ENCODE measurements around the gene COL3A1. TPM values are rescaled to one million over a fixed set of nuclear protein-coding genes. Genes with fewer than 3 reads are reported as not detected.

The COL3A1 gene
- total RNA-seq, 1 donor from 2014 or later: not detected

DNA sequence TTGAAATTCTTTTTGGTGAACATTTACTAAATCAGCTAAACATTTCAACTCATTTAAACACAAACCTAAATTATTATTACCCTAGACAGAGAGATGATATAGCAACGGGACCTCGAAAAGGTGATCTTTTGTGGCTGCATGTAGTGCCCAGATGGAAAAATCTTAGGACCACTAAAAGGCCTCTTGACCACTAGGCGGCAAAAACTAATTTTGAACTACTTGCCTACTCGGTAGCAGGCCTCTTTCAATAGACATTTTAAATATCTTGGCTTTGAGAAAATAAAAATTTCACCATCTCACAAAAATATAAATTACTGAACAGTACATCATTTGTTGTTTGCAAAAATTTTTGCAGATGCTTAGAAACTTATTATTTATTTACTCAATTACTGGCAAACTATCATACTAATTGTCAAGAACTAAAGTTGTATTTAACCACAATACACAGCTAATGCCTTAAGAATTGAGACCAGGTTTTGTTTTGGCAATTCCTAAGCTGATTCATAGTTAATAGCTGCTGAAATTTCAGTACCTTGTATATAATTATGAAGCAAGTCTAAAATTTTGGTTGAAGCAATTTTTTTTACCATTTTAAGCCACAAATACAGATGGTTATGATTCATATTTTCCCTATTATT, 9.4 kb downstream of the COL3A1 start:
- intact Hi-C loops (cut with micrococcal nuclease): loop anchor here (1.0 kb wide), 1 partner anchor 459 kb away; no protein-coding TSS in a partner anchor
- DNase-seq: no peak
- no peak overlapping the region for H3K4me3 Mint-ChIP-seq
- no peaks in the 10 kb centered on the region for H3K9me3 Mint-ChIP-seq
- peaks cover 7% of the 10 kb centered on the region for H3K4me1 Mint-ChIP-seq
- H3K27me3 Mint-ChIP-seq: no peaks in the 10 kb centered on the region
- no peaks in the 10 kb centered on the region for H3K36me3 Mint-ChIP-seq (ENCODE audit: low read depth)
- no peak overlapping the region for H3K27ac Mint-ChIP-seq

DNA sequence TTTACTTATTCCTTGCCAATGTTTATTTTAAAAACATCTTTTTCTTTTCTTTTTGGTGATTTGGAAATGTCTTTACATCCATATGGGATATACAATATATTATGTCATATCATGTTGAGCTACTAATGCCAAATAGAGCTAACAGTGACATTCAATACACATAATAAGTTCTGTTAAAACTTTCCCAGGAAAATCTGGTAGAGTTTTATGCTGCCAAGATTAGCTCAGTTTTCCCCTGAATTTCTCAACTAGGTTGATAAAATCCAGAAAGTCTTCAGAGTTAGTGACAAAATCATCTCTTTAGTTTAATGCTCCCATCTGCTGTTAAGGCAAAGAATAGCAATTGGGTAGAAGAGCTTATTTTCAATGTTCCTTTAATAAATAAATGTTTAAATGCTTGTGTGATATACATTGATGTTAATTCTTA, 9.9 kb downstream of the COL3A1 start:
- intact Hi-C loops (cut with micrococcal nuclease): loop anchor here (1.0 kb wide), 1 partner anchor 460 kb away; no protein-coding TSS in a partner anchor
- H3K9me3 Mint-ChIP-seq: no peaks in the 10 kb centered on the region
- peaks cover 4% of the 10 kb centered on the region for H3K4me1 Mint-ChIP-seq
- no peaks in the 10 kb centered on the region for H3K27me3 Mint-ChIP-seq
- no peaks in the 10 kb centered on the region for H3K36me3 Mint-ChIP-seq (ENCODE audit: low read depth)
- DNase-seq: no peak
- H3K27ac Mint-ChIP-seq: no peak overlapping the region
- no peak overlapping the region for H3K4me3 Mint-ChIP-seq

DNA sequence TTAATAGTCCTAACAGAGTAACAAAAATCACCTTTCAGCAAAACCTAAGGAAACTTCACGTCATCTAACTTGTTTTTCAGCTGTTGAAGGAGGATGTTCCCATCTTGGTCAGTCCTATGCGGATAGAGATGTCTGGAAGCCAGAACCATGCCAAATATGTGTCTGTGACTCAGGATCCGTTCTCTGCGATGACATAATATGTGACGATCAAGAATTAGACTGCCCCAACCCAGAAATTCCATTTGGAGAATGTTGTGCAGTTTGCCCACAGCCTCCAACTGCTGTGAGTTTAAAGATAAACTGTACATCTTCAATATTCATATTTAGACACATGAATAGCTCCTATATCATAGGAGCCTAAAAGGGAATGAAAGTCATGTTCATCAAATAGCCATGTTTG, 10.5 kb downstream of the COL3A1 start:
- Mint-ChIP-seq H3K27me3 (no peaks in the 10 kb centered on the region), H3K36me3 (ENCODE audit: low read depth) (no peaks in the 10 kb centered on the region), H3K4me3 (no peak overlapping the region), H3K27ac (no peak overlapping the region), H3K9me3 (no peaks in the 10 kb centered on the region), H3K4me1 (no peaks in the 10 kb centered on the region)
- DNase-seq: no peak
- intact Hi-C loops (cut with micrococcal nuclease): loop anchor here (1.0 kb wide), 1 partner anchor 460 kb away; no protein-coding TSS in a partner anchor

DNA sequence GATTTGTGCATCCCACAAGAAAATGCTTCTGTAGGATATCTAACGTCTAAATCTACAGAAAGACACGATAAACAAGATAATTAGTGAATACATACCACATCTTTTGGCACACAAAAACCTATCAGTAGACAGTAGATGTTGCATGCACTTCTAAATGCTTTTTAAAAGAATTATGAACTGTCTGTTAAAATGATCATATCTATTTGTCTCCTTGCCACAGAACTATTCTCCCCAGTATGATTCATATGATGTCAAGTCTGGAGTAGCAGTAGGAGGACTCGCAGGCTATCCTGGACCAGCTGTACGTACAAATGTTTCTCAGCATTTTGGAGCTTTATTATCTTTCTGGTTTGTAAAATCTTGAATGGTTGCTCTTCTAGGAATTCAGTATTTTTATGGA, 12.7 kb downstream of the COL3A1 start:
- no peaks in the 10 kb centered on the region for H3K36me3 Mint-ChIP-seq (ENCODE audit: low read depth)
- H3K9me3 Mint-ChIP-seq: no peaks in the 10 kb centered on the region
- H3K4me1 Mint-ChIP-seq: no peaks in the 10 kb centered on the region
- no peaks in the 10 kb centered on the region for H3K27me3 Mint-ChIP-seq
- no peak overlapping the region for H3K27ac Mint-ChIP-seq
- H3K4me3 Mint-ChIP-seq: no peak overlapping the region
- intact Hi-C loops (cut with micrococcal nuclease): no loop called here
- no peak for DNase-seq

DNA sequence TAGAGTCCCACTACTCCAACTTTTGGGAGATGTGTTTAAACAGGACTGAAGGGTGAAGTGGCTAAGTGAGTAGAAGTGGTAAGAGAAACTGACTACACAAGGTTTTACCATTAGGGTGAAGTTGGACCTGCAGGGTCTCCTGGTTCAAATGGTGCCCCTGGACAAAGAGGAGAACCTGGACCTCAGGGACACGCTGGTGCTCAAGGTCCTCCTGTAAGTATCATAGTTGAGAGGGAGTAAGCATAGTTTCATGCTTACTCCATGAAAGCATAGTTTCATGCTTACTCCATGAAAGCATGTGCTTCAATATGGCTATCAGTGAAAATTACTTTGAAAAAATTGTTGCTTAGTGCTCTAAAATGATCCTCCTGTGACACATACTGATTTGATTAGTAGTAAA, 19.1 kb downstream of the COL3A1 start:
- Mint-ChIP-seq H3K4me3 (no peak overlapping the region), H3K27ac (no peak overlapping the region), H3K27me3 (no peaks in the 10 kb centered on the region), H3K4me1 (no peaks in the 10 kb centered on the region), H3K36me3 (ENCODE audit: low read depth) (no peaks in the 10 kb centered on the region), H3K9me3 (no peaks in the 10 kb centered on the region)
- intact Hi-C loops (cut with micrococcal nuclease): no loop called here
- no peak for DNase-seq

DNA sequence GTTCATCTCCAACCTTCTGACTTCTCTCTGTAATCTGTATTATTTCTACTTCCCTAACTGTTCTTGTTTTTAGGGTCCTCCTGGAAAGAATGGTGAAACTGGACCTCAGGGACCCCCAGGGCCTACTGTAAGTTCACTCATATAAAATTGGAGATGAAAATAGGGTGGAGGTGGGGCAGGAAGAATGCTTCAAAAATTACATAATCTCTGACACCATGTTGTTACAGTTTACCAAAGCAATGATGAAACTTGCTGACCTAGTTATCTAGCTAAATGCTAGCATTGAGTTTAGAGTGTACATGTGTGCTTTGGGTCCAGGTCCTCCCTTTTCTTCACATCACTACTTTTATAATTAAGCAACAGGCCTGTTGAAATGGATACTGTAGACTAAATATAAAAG, 23.1 kb downstream of the COL3A1 start:
- intact Hi-C loops (cut with micrococcal nuclease): no loop called here
- Mint-ChIP-seq H3K27ac (no peak overlapping the region), H3K27me3 (no peaks in the 10 kb centered on the region), H3K4me1 (peaks cover 2% of the 10 kb centered on the region), H3K9me3 (no peaks in the 10 kb centered on the region), H3K36me3 (ENCODE audit: low read depth) (no peaks in the 10 kb centered on the region), H3K4me3 (no peak overlapping the region)
- DNase-seq: no peak

DNA sequence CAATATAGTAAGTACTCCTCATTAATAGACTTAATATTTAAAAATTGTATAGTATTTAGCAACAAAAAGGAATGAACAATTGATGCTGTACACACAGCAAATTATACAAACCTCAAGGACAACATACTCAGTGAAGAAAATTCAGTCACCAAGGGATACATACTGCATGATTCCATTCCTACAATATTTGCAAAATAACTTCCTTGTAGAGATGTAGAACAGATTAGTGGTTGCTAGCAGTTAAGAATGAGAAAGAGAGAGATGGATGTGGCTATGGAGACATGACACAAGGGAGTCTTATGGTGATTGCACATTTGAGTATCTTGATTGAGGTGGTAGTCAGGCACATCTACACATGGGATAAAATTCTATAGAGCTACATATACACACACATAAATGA, 26.0 kb downstream of the COL3A1 start:
- Mint-ChIP-seq H3K4me1 (peaks cover 3% of the 10 kb centered on the region), H3K36me3 (ENCODE audit: low read depth) (no peaks in the 10 kb centered on the region), H3K27ac (no peak overlapping the region), H3K9me3 (no peaks in the 10 kb centered on the region), H3K4me3 (no peak overlapping the region), H3K27me3 (no peaks in the 10 kb centered on the region)
- intact Hi-C loops (cut with micrococcal nuclease): no loop called here
- DNase-seq: no peak

DNA sequence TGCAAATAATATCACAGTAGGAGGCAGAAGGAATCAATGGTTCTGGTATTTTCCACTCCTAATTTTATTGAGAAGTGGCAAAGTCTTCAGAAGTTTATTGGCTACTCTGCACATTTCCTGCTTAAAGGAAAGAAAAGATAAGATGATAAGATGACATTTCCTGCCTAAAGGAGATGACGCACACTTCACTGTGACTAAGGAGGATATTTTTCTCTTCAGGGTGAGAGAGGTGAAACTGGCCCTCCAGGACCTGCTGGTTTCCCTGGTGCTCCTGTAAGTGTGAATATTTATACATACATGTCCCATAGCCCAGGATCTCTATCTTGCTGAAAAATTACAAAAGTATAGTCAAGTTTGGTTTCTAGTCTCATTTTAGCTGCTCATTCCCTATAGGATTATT, 27.9 kb downstream of the COL3A1 start:
- Mint-ChIP-seq H3K27me3 (no peaks in the 10 kb centered on the region), H3K27ac (no peak overlapping the region), H3K36me3 (ENCODE audit: low read depth) (no peaks in the 10 kb centered on the region), H3K4me3 (no peak overlapping the region), H3K4me1 (peaks cover 3% of the 10 kb centered on the region), H3K9me3 (no peaks in the 10 kb centered on the region)
- DNase-seq: no peak
- intact Hi-C loops (cut with micrococcal nuclease): no loop called here

DNA sequence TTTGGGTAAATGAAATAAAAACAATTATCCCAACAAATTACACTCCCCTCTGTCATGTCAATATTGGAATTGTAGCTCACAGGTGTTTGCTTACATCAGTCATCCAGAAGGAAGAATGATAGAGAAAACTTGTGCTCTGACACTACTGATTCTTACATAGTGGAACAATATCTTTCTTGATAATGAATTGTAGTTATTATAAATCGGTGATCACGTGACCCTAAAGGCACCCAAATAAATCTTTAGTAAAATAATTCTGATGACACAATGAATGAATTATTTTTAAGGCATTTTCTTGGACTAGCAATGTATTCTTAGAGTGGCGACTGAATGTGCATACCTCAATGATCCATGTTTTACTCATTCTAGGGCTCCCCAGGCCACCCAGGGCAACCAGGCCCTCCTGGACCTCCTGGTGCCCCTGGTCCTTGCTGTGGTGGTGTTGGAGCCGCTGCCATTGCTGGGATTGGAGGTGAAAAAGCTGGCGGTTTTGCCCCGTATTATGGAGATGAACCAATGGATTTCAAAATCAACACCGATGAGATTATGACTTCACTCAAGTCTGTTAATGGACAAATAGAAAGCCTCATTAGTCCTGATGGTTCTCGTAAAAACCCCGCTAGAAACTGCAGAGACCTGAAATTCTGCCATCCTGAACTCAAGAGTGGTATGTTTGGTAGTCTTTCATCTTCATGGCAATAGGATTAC, 34.5 kb downstream of the COL3A1 start:
- no peak for DNase-seq
- no peaks in the 10 kb centered on the region for H3K9me3 Mint-ChIP-seq
- H3K4me1 Mint-ChIP-seq: no peaks in the 10 kb centered on the region
- H3K4me3 Mint-ChIP-seq: no peak overlapping the region
- H3K27me3 Mint-ChIP-seq: no peaks in the 10 kb centered on the region
- intact Hi-C loops (cut with micrococcal nuclease): no loop called here
- no peaks in the 10 kb centered on the region for H3K36me3 Mint-ChIP-seq (ENCODE audit: low read depth)
- H3K27ac Mint-ChIP-seq: no peak overlapping the region

DNA sequence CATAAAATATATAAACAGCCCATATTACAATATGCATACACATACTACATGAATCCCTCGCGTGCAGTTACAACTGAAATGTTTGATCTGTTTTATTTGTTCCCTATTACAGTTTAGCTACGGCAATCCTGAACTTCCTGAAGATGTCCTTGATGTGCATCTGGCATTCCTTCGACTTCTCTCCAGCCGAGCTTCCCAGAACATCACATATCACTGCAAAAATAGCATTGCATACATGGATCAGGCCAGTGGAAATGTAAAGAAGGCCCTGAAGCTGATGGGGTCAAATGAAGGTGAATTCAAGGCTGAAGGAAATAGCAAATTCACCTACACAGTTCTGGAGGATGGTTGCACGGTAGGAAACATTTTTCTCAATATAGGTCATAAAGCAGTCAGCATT, 36.4 kb downstream of the COL3A1 start:
- no peak for DNase-seq
- Mint-ChIP-seq H3K27me3 (no peaks in the 10 kb centered on the region), H3K36me3 (ENCODE audit: low read depth) (no peaks in the 10 kb centered on the region), H3K4me3 (no peak overlapping the region), H3K27ac (no peak overlapping the region), H3K4me1 (no peaks in the 10 kb centered on the region), H3K9me3 (no peaks in the 10 kb centered on the region)
- intact Hi-C loops (cut with micrococcal nuclease): no loop called here

DNA sequence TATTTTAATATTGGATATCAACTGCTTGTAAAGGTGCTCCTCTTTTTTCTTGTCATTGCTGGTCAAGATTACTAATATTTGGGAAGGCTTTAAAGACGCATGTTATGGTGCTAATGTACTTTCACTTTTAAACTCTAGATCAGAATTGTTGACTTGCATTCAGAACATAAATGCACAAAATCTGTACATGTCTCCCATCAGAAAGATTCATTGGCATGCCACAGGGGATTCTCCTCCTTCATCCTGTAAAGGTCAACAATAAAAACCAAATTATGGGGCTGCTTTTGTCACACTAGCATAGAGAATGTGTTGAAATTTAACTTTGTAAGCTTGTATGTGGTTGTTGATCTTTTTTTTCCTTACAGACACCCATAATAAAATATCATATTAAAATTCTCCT, 38.2 kb downstream of the COL3A1 start:
- Mint-ChIP-seq H3K27me3 (no peaks in the 10 kb centered on the region), H3K4me3 (no peak overlapping the region), H3K9me3 (no peaks in the 10 kb centered on the region), H3K36me3 (ENCODE audit: low read depth) (no peaks in the 10 kb centered on the region), H3K27ac (no peak overlapping the region), H3K4me1 (no peaks in the 10 kb centered on the region)
- intact Hi-C loops (cut with micrococcal nuclease): no loop called here
- DNase-seq: no peak

DNA sequence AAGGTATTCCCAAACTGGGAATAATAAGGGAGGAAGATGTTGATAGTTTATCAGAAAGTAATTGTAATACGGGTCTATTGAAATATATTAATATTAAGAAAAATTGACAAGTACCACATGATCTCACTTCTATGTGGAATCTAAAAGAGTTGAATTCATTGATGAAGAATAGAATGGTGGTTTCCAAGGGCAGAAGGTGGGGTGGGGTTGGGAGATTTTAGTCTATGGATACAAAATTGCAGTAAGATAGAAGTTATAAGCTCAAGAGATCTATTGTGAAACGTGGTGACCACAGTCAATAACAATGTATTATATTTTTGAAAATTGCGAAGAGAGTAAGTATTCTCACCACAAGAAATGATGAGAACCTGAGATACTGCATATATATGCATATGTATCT, 38.9 kb downstream of the COL3A1 start:
- Mint-ChIP-seq H3K9me3 (no peaks in the 10 kb centered on the region), H3K27me3 (no peaks in the 10 kb centered on the region), H3K4me1 (no peaks in the 10 kb centered on the region), H3K27ac (no peak overlapping the region), H3K4me3 (no peak overlapping the region), H3K36me3 (ENCODE audit: low read depth) (no peaks in the 10 kb centered on the region)
- intact Hi-C loops (cut with micrococcal nuclease): no loop called here
- DNase-seq: no peak

DNA sequence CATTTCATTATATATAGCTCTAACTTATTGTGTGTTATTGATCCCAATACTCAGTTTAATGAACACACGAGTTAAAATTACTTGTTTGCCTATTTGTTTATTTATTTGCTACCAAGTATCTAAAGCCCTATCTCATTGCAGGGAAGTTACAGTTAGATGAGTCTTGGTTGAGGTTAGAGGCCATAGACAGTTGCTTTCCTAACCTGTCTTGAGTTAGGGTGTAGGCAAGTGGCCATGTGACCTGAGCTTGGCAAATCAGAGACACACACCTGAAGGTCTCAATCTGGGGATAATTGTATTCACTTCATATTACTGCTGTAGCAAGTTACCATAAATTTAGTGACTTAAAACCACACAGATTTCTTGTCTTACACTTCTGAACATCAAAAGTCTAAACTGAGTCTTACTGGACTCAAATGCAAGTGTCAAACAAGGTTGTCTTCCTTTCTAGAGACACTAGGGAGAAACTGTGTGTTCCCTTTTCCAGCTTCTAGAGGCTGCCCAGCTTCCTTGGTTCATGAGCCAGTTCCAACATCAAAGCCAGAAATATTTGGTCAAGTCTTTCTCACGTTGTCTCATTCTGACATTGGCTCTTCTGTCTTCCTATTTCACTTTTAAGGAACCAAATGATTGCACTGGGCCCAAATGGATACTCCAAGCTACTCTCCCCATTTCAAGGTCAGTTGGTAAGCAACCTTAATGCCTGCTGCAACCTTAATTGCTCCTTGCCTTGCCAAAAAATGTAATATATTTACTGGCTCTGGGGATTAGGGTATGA, 39.7 kb downstream of the COL3A1 start:
- no peak for DNase-seq
- H3K27ac Mint-ChIP-seq: no peak overlapping the region
- intact Hi-C loops (cut with micrococcal nuclease): no loop called here

DNA sequence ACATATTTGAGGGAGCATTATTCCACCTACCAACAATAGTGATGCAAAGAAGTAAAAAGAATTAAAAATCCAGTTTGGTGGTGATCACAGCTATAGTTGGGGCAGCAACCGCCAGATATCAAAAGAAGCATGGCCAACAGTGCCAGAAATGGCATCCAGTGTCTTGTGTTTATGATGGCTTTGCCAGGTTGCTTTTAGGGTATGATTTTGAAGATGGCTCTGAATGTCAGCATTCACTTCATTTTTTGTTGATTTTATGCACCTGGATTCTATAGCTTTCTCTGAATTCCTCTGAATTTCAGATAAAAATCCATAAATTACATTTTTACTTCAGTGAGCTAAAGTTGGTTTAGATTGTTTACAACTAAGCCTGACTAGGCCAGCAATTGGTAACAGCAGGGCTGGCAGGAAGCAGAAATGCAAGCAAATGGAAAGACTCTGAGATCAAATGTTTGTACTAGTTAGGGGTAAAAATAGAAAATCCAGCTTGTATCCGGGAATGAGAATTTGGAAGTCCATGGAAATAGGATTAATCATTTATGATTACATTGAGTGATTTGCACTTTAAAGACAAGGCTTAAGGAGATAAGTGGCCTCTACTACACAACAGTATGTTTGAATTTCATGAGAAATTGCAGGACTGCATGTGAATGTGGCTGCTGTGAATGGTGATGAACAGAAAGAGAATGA, 40.4 kb downstream of the COL3A1 start:
- Mint-ChIP-seq H3K27me3 (no peaks in the 10 kb centered on the region), H3K4me1 (no peaks in the 10 kb centered on the region), H3K9me3 (no peaks in the 10 kb centered on the region), H3K4me3 (no peak overlapping the region), H3K36me3 (ENCODE audit: low read depth) (no peaks in the 10 kb centered on the region), H3K27ac (no peak overlapping the region)
- intact Hi-C loops (cut with micrococcal nuclease): no loop called here
- no peak for DNase-seq

More for the DNA sequence above, 39.7 kb downstream of the COL3A1 start:
- no peaks in the 10 kb centered on the region for H3K27me3 Mint-ChIP-seq
- no peaks in the 10 kb centered on the region for H3K36me3 Mint-ChIP-seq (ENCODE audit: low read depth)
- H3K4me1 Mint-ChIP-seq: no peaks in the 10 kb centered on the region
- H3K9me3 Mint-ChIP-seq: no peaks in the 10 kb centered on the region
- H3K4me3 Mint-ChIP-seq: no peak overlapping the region

Measured in activated CD4-positive, alpha-beta T cell treated with anti-CD3 and anti-CD28 coated beads, Interleukin-2, amount 10 ng/mL, durations not matched to agents 24 days and 14 days (primary cell).